HG03064 (cell line): ENCODE results near the gene TNS4.

ENCODE experiments used
- ATAC-seq: cut with Tn5 transposase; IDR thresholded peaks from one replicate; pipeline ENCODE4 v1.9.1; 2021; ENCODE audit warnings: low read depth; ENCODE audit not compliant: unreplicated experiment

Gene TNS4

GRCh38 chr17:40517286-40517662 is 15.9 kb upstream of the TNS4 start:
- no peak for ATAC-seq

- ATAC-seq = no peak
Observed at GRCh38 chr17:40516581-40517285, 15.3 kb upstream of the TNS4 start.

- no peak for ATAC-seq
Observed at GRCh38 chr17:40515491-40516041, 14.1 kb upstream of the TNS4 start.

- ATAC-seq = no peak
Observed at GRCh38 chr17:40515011-40515410, 13.6 kb upstream of the TNS4 start.

- no peak for ATAC-seq
Observed at GRCh38 chr17:40514013-40514875, 12.8 kb upstream of the TNS4 start.

- ATAC-seq = no peak
Observed at GRCh38 chr17:40511667-40512220, 10.3 kb upstream of the TNS4 start.

GRCh38 chr17:40511136-40511535 is 9.7 kb upstream of the TNS4 start:
- ATAC-seq = no peak

- no peak for ATAC-seq
Observed at GRCh38 chr17:40510328-40510648, 8.9 kb upstream of the TNS4 start.

- no peak for ATAC-seq
Observed at GRCh38 chr17:40509626-40510327, 8.4 kb upstream of the TNS4 start.

- no peak for ATAC-seq
Observed at GRCh38 chr17:40506786-40507185, 5.4 kb upstream of the TNS4 start.

- no peak for ATAC-seq
Observed at GRCh38 chr17:40503154-40503553, 1.7 kb upstream of the TNS4 start.

GRCh38 chr17:40502716-40503115 is 1.3 kb upstream of the TNS4 start:
- no peak for ATAC-seq

GRCh38 chr17:40500709-40501108 is 714 bp downstream of the TNS4 start:
- ATAC-seq = no peak

GRCh38 chr17:40500190-40500589 is 1.2 kb downstream of the TNS4 start:
- ATAC-seq = no peak

- no peak for ATAC-seq
Observed at GRCh38 chr17:40499551-40500189, 1.8 kb downstream of the TNS4 start.

- no peak for ATAC-seq
Observed at GRCh38 chr17:40498281-40499084, 2.9 kb downstream of the TNS4 start.

GRCh38 chr17:40497695-40498094 is 3.7 kb downstream of the TNS4 start:
- ATAC-seq = no peak

- ATAC-seq = no peak
Observed at GRCh38 chr17:40496634-40497420, 4.6 kb downstream of the TNS4 start.

GRCh38 chr17:40496170-40496569 is 5.3 kb downstream of the TNS4 start:
- no peak for ATAC-seq
